Heart right ventricle (tissue), 16 donors: Measurements from ENCODE around the gene PSME1. TPM values are rescaled to one million over a fixed set of nuclear protein-coding genes. Genes with fewer than 3 reads are reported as not detected.
A peak's percentile ranks its signal among the peaks of the same experiment; 100 is the strongest.

Source experiments
- ATAC-seq, 8 donors: fragments of 200-7000 bp; cut with Tn5 transposase; one replicate each; pipeline ENCODE4 v1.9.1; 2020; ENCODE audit warnings: mild to moderate bottlenecking in 8 of 8, moderate library complexity in 8 of 8, moderate number of reproducible peaks in 1 of 8
- DNase-seq, 2 donors: peaks; one replicate each; pipeline ENCODE4 v3.0.0-alpha.2; 2020
- H3K27ac ChIP-seq, 10 donors: fragments of 200-600 bp; sonication (generic) in 2 of 10; one replicate each; pipeline versions ENCODE4 v1.5.0 to v1.8.0; 2020 to 2022; ENCODE audit warnings: mild to moderate bottlenecking in 3 of 10
- H3K27me3 ChIP-seq, 7 donors: fragments of 200-600 bp; one replicate each; pipeline ENCODE4 v1.8.0; 2021 to 2022; ENCODE audit warnings: mild to moderate bottlenecking in 2 of 7
- H3K36me3 ChIP-seq, 9 donors: fragments of 200-600 bp; sonication (generic) in 1 of 9; one replicate each; pipeline versions ENCODE4 v1.5.0 to v1.8.0; 2020 to 2022; ENCODE audit warnings: mild to moderate bottlenecking in 2 of 9
- H3K4me1 ChIP-seq, 9 donors: fragments of 200-600 bp; sonication (generic) in 1 of 9; one replicate each; pipeline versions ENCODE4 v1.5.0 to v1.8.0; 2020 to 2022; ENCODE audit warnings: mild to moderate bottlenecking in 4 of 9
- H3K4me3 ChIP-seq, 10 donors: fragments of 200-600 bp; sonication (generic) in 2 of 10; one replicate each; pipeline versions ENCODE4 v1.5.0 to v1.8.0; 2020 to 2022; ENCODE audit warnings: mild to moderate bottlenecking in 7 of 10, moderate library complexity in 2 of 10
- H3K9me3 ChIP-seq, 11 donors: fragments of 200-600 bp in 10 of 11; sonication (generic) in 2 of 11; one replicate each; pipeline versions ENCODE4 v1.5.0 to v1.8.0; 2013 to 2022; ENCODE audit warnings: mild to moderate bottlenecking in 2 of 11, control low read depth in 1 of 11, moderate library complexity in 1 of 11
- CTCF ChIP-seq, 9 donors: fragments of 200-600 bp; sonication (generic) in 2 of 9; IDR thresholded peaks; one replicate each; pipeline versions ENCODE4 v1.5.0 to v1.8.0; 2021 to 2022; ENCODE audit warnings: antibody characterized with exemption in 9 of 9, mild to moderate bottlenecking in 5 of 9, moderate library complexity in 1 of 9
- WGBS, 2 donors: extraction: QIAGEN DNeasy Blood & Tissue Kit; methylation state at CpG; one replicate each; pipeline ENCODE4 v1.1.7; 2013; ENCODE audit warnings: inconsistent platforms in 1 of 2; 5-methylcytosine and 5-hydroxymethylcytosine counted together
- intact Hi-C, 10 donors: fragments of 100-400 bp; cut with DNase I; formaldehyde crosslinking; loops; one replicate each; pipeline versions ENCODE4 v1.11.1 to v1.14.2; 2022
- polyA plus RNA-seq, 2 donors: library from polyadenylated mRNA; stranded (reverse); fragments of 200-250 nt; gene quantifications; one replicate each; pipeline ENCODE4 v1.2.3, GENCODE V29; 2013
- total RNA-seq, 10 donors: library from RNA; stranded (reverse); fragmentation: NEBNext Ultra II Directional in 3 of 10; extraction: Animal tissue kit (Norgen Biotek cat#: 25700) in 3 of 10; gene quantifications; one replicate each; pipeline versions ENCODE4 v1.2.1 to v1.2.4, GENCODE V29; 2021 to 2023
- donor health status: Arrhythmogenic right ventricular cardiomyopathy.
- donor health status: ischemic (EF 13 %, LVEDD 7.1; RV severe dilation, severe dysfunction).
- donor health status: healthy with polysubstance abuse.
- donor health status: DM: no; HTN: yes; CAD: no.
- donor health status: DM: no; HTN: no; CAD: no.
- donor health status: ischemic (EF 25% LVEDD 6.9; RV normal size, moderate dysfunction).
- donor health status: ischemic (EF 25% LVEDD 5.7; RV mildly dilated, moderate dysfunction).
- donor health status: healthy.
- donor health status: DM: yes; HTN: yes; CAD: no.
- donor health status: Ischemic cardiomyopathy.
- donor health status: ischemic (EF 35%, LVEDD 5.7; RV mildly dilated, moderate dysfunction).
- donor health status: nonischemic (EF 11% LVEDD 7.7; RV severe dilation, severe dysfunction).
- donor health status: DM: yes; HTN: yes; CAD: no.
- donor health status: PGD.
- donor health status: ischemic (EF 29% LVEDD 5.4; RV normal size, mild dysfunction).
- donor health status: nonischemic (EF 23%, LVEDD 6.1; RV moderate dilation, normal function).

Gene PSME1
- total and polyA plus RNA-seq, 12 donors, result 84.3 to 341 (median 103) TPM

GRCh38 chr14:24179961-24180796 is 44.2 kb downstream of the PSME1 start:
- 77 to 84% methylated on average over 18 of the region's 18 CpGs for whole genome bisulfite sequencing, 2 donors
- H3K36me3 ChIP-seq, result peaks cover 0 to 99% (median 43%) of the 10 kb centered on the region in 9 donors
- peak in 7 of 8 donors; percentile 18 to 79 (median 43) for ATAC-seq
- H3K27ac ChIP-seq, result peak overlapping the region; percentile 31 to 77 (median 64)
- no peak for DNase-seq
- no peak overlapping the region for H3K4me3 ChIP-seq
- intact Hi-C loops, result no loop called here
- H3K9me3 ChIP-seq, result no peaks in the 10 kb centered on the region
- no peak for TF ChIP-seq CTCF (IDR thresholded peaks at IDR 0.05)
- no peaks in the 10 kb centered on the region for H3K27me3 ChIP-seq
- H3K4me1 ChIP-seq, result peaks cover 0 to 19% (median 12%) of the 10 kb centered on the region in 9 donors

GRCh38 chr14:24181371-24182077 is 45.5 kb downstream of the PSME1 start:
- DNase-seq (no peak), ATAC-seq (no peak)
- no peak for TF ChIP-seq CTCF (IDR thresholded peaks at IDR 0.05)
- WGBS, 2 donors, result 90 to 92% methylated on average over 19 of the region's 19 CpGs
- Histone ChIP-seq H3K9me3 (no peaks in the 10 kb centered on the region), H3K4me1 (peaks cover 0 to 19% (median 12%) of the 10 kb centered on the region in 9 donors), H3K36me3 (peaks cover 0 to 100% (median 43%) of the 10 kb centered on the region in 9 donors), H3K27ac (no peak overlapping the region), H3K4me3 (no peak overlapping the region), H3K27me3 (no peaks in the 10 kb centered on the region)
- intact Hi-C loops, result no loop called here

DNA sequence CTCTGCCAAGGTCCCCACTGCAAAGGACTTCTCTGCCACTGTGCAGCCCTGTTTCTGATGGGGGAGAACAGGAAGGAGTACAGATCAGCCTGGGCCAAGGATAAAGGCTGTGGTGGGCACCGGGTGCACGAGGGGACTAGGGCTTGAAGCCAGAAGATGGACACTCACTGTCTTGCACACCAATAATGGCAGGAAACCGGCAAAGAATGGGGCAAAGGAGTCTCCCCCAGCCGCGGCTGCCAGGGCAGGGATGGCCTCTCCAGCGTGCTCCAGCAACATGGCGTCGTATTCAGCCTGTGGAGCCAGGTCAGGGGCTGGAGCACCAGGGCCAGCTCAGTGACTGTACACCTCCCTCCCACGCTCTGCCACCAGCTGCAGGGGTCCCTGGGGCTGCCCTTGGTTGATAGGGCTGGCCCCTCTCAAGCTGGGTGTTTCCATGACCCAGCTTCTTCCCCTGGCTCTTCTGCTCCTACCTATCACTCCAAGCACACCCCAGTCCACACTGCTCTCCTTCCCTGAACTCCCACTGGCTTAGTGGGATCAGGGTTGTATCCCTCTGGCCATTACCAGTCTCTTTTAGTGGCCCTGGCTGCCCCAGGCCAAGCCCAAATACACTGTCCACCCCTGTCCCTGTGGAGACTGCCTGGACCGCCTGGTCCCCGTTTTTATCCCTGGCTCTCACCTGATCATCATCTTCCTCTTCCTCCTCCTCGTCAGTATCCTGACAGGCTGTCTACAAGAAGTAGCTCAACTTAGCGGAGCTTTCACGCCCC is 46.3 kb downstream of the PSME1 start:
- intact Hi-C loops, result no loop called here
- Histone ChIP-seq H3K4me3 (no peak overlapping the region), H3K27ac (no peak overlapping the region), H3K4me1 (peaks cover 0 to 22% (median 14%) of the 10 kb centered on the region in 9 donors), H3K36me3 (peaks cover 0 to 100% (median 36%) of the 10 kb centered on the region in 9 donors), H3K27me3 (no peaks in the 10 kb centered on the region), H3K9me3 (no peaks in the 10 kb centered on the region)
- no peak for DNase-seq
- no peak for ATAC-seq
- WGBS, 2 donors, result 82 to 89% methylated on average over 14 of the region's 14 CpGs
- no peak for TF ChIP-seq CTCF (IDR thresholded peaks at IDR 0.05)

DNA sequence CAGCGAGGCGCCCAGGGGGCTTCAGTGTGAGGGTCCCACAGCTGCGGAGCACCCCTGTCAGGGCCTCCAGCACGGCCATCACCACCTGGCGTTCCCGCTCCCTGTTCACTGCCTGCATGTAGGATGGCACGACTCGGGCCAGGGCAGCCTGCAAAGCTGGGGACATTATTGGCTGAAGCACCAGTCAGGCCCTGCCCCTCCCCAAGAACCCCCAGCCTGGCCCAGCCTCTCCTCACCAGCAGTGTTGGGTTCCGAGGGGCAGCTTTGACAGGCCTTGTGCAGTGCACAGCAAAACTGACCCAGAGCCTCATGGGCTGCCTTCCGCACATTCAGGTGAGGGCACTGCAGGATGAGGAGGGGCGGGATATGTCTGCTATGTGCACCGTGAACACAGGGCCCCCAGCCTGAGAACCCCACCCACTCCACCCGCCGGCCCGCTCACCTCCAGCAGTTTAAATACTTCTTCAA is 47.1 kb downstream of the PSME1 start:
- Histone ChIP-seq H3K36me3 (peaks cover 0 to 93% (median 35%) of the 10 kb centered on the region in 9 donors), H3K4me1 (peaks cover 3 to 30% (median 22%) of the 10 kb centered on the region in 9 donors)

More for the DNA sequence above, 47.1 kb downstream of the PSME1 start:
- Histone ChIP-seq H3K9me3 (no peaks in the 10 kb centered on the region), H3K4me3 (no peak overlapping the region), H3K27ac (no peak overlapping the region), H3K27me3 (no peaks in the 10 kb centered on the region)
- ATAC-seq (no peak), DNase-seq (no peak)
- no peak for TF ChIP-seq CTCF (IDR thresholded peaks at IDR 0.05)
- WGBS, 2 donors, result 89 to 94% methylated on average over 15 of the region's 15 CpGs
- intact Hi-C loops, result no loop called here
